Type B pancreatic cell (in vitro differentiated cells): Measurements from ENCODE around the gene SLC6A1. TPM values are rescaled to one million over a fixed set of nuclear protein-coding genes. Genes with fewer than 3 reads are reported as not detected.

Source experiments
- DNase-seq: peaks from one replicate; pipeline ENCODE4 v3.0.0; 2021; ENCODE audit warnings: mixed read lengths; ENCODE audit not compliant: unreplicated experiment; ENCODE audit errors: extremely low spot score
- H3K27ac Mint-ChIP-seq: 2 replicates; pipeline ENCODE4 v1.8.0; 2021; ENCODE audit warnings: mild to moderate bottlenecking, mixed read lengths
- H3K27me3 Mint-ChIP-seq: 2 replicates; pipeline ENCODE4 v1.8.0; 2021; ENCODE audit warnings: mixed read lengths
- H3K36me3 Mint-ChIP-seq: 2 replicates; pipeline ENCODE4 v1.8.0; 2021; ENCODE audit warnings: mixed read lengths
- H3K4me1 Mint-ChIP-seq: one replicate; pipeline ENCODE4 v1.8.0; 2021; ENCODE audit warnings: mixed read lengths; ENCODE audit not compliant: unreplicated experiment
- H3K4me3 Mint-ChIP-seq: 2 replicates; pipeline ENCODE4 v1.8.0; 2021; ENCODE audit warnings: mild to moderate bottlenecking, mixed read lengths
- H3K9me3 Mint-ChIP-seq: 2 replicates; pipeline ENCODE4 v1.8.0; 2021; ENCODE audit warnings: mixed read lengths
- CTCF ChIP-seq: fragments of 200-600 bp; sonication (generic); conservative IDR thresholded peaks from 2 replicates; pipeline ENCODE4 v1.5.0; 2021; ENCODE audit warnings: antibody characterized with exemption, mild to moderate bottlenecking
- total RNA-seq: library from RNA; stranded (reverse); gene quantifications from 2 replicates; pipeline ENCODE4 v1.2.1, GENCODE V29; 2021; ENCODE audit warnings: low replicate concordance

SLC6A1 gene
- total RNA-seq, 1 donor from 2014 or later: 6.3 TPM

GRCh38 chr3:10976770-10977169 is 15.8 kb upstream of the SLC6A1 start:
- no peak for TF ChIP-seq CTCF
- Mint-ChIP-seq H3K27ac (no peak overlapping the region), H3K4me1 (peaks cover 4% of the 10 kb centered on the region), H3K9me3 (no peaks in the 10 kb centered on the region), H3K36me3 (no peaks in the 10 kb centered on the region), H3K27me3 (peaks cover 69% of the 10 kb centered on the region), H3K4me3 (no peak overlapping the region)
- DNase-seq: no peak

- Mint-ChIP-seq H3K4me3 (no peak overlapping the region), H3K4me1 (peaks cover 4% of the 10 kb centered on the region), H3K36me3 (no peaks in the 10 kb centered on the region), H3K27me3 (peaks cover 70% of the 10 kb centered on the region), H3K9me3 (no peaks in the 10 kb centered on the region), H3K27ac (no peak overlapping the region)
- TF ChIP-seq CTCF: no peak
- DNase-seq: no peak
Measured at GRCh38 chr3:10977892-10978510, 14.5 kb upstream of the SLC6A1 start.

DNA sequence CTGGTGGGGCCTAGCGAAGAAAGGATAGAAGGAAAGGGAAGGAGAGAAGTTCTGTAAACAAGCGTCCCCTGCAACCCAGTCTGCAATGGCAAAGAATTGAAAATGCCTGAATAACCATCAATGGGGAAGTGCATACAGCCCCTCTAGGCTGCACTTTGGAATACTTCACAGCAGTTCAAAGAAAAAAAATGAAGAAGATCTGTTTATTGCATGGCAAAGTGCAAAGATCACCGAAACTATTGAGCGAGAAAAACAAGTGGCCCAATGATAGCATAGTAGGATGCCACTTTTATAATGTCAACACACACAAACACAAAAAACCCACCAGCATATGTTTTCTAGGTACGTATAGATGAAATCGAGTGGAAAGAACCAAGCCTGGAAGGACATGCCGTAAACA is 13.6 kb upstream of the SLC6A1 start:
- Mint-ChIP-seq H3K4me3 (no peak overlapping the region), H3K9me3 (no peaks in the 10 kb centered on the region), H3K4me1 (peaks cover 4% of the 10 kb centered on the region), H3K36me3 (no peaks in the 10 kb centered on the region), H3K27me3 (peaks cover 68% of the 10 kb centered on the region), H3K27ac (no peak overlapping the region)
- no peak for DNase-seq
- no peak for TF ChIP-seq CTCF

- DNase-seq: no peak
- H3K36me3 Mint-ChIP-seq: no peaks in the 10 kb centered on the region
- TF ChIP-seq CTCF: no peak
- H3K9me3 Mint-ChIP-seq: no peaks in the 10 kb centered on the region
- H3K4me3 Mint-ChIP-seq: no peak overlapping the region
- H3K27me3 Mint-ChIP-seq: peaks cover 67% of the 10 kb centered on the region
- H3K4me1 Mint-ChIP-seq: peaks cover 4% of the 10 kb centered on the region
- H3K27ac Mint-ChIP-seq: no peak overlapping the region
Measured at GRCh38 chr3:10980312-10980711, 12.2 kb upstream of the SLC6A1 start.

GRCh38 chr3:10981031-10981430 is 11.5 kb upstream of the SLC6A1 start:
- Mint-ChIP-seq H3K27me3 (peaks cover 74% of the 10 kb centered on the region), H3K4me3 (no peak overlapping the region), H3K27ac (no peak overlapping the region), H3K9me3 (no peaks in the 10 kb centered on the region), H3K36me3 (no peaks in the 10 kb centered on the region), H3K4me1 (peaks cover 4% of the 10 kb centered on the region)
- DNase-seq: no peak
- no peak for TF ChIP-seq CTCF

GRCh38 chr3:10981961-10982360 is 10.6 kb upstream of the SLC6A1 start:
- H3K4me3 Mint-ChIP-seq: no peak overlapping the region
- no peaks in the 10 kb centered on the region for H3K36me3 Mint-ChIP-seq
- peaks cover 71% of the 10 kb centered on the region for H3K27me3 Mint-ChIP-seq
- TF ChIP-seq CTCF: no peak
- H3K27ac Mint-ChIP-seq: no peak overlapping the region
- no peaks in the 10 kb centered on the region for H3K9me3 Mint-ChIP-seq
- peaks cover 4% of the 10 kb centered on the region for H3K4me1 Mint-ChIP-seq
- no peak for DNase-seq
